OCI-LY3 (cell line): ENCODE results near the gene ATG14.

Experiments used
- H2AFZ ChIP-seq: fragments of 200-600, 300-600 bp; shearing (Covaris generic); 2 replicates; pipeline ENCODE4 v1.6.0; 2014; ENCODE audit warnings: antibody characterized with exemption, low read depth, low read length
- H3K27ac ChIP-seq: fragments of 200-600, 300-600 bp; sonication (generic); 2 replicates; pipeline ENCODE4 v1.5.1; 2014; ENCODE audit warnings: mild to moderate bottlenecking, low read length, moderate library complexity, mixed read lengths
- H3K27me3 ChIP-seq: fragments of 200-600, 300-600 bp; sonication (generic); 2 replicates; pipeline ENCODE4 v1.6.1; 2014; ENCODE audit warnings: low read depth, low read length, mixed read lengths
- H3K36me3 ChIP-seq: fragments of 200-600, 300-600 bp; sonication (generic); replicated peaks from 2 replicates; pipeline ENCODE3; 2014; ENCODE audit warnings: low read depth, low read length, mixed read lengths
- H3K4me1 ChIP-seq: fragments of 300-600, 200-600 bp; sonication (generic); 2 replicates; pipeline ENCODE4 v1.6.1; 2014; ENCODE audit warnings: low read length, mixed read lengths
- H3K4me2 ChIP-seq: fragments of 200-600, 300-600 bp; sonication (generic); 2 replicates; pipeline ENCODE4 v1.6.1; 2014; ENCODE audit warnings: low read length, mixed read lengths
- H3K4me3 ChIP-seq: fragments of 300-600, 200-600 bp; sonication (generic); 2 replicates; pipeline ENCODE4 v1.5.1; 2014; ENCODE audit warnings: antibody characterized with exemption, mild to moderate bottlenecking, low read length, moderate library complexity
- H3K79me2 ChIP-seq: fragments of 300-600, 200-600 bp; shearing (Covaris generic); 2 replicates; pipeline ENCODE4 v1.6.1; 2014; ENCODE audit warnings: mild to moderate bottlenecking, low read length, mixed read lengths
- H3K9ac ChIP-seq: fragments of 300-600, 200-600 bp; shearing (Covaris generic); 2 replicates; pipeline ENCODE4 v1.6.0; 2014; ENCODE audit warnings: mild to moderate bottlenecking, low read length, moderate library complexity
- H3K9me3 ChIP-seq: fragments of 200-600, 300-600 bp; shearing (Covaris generic); 2 replicates; pipeline ENCODE4 v1.6.1; 2014; ENCODE audit warnings: low read length, mixed read lengths; ENCODE audit not compliant: insufficient read depth
- H4K20me1 ChIP-seq: fragments of 200-600, 300-600 bp; sonication (generic); 2 replicates; pipeline ENCODE4 v1.6.1; 2016; ENCODE audit warnings: low read length, mixed read lengths; ENCODE audit not compliant: insufficient read depth
- CTCF ChIP-seq: fragments of 200-600, 300-600 bp; sonication (generic); IDR thresholded peaks from 2 replicates; pipeline ENCODE4 v1.5.1; 2014; ENCODE audit warnings: antibody characterized with exemption, low read length, low read depth
- EZH2phosphoT487 ChIP-seq: fragments of 200-600 bp; shearing (Covaris generic); IDR thresholded peaks from 2 replicates; pipeline ENCODE4 v1.6.1; 2018; ENCODE audit warnings: antibody characterized with exemption, mixed run types, low read depth

ATG14 gene

DNA sequence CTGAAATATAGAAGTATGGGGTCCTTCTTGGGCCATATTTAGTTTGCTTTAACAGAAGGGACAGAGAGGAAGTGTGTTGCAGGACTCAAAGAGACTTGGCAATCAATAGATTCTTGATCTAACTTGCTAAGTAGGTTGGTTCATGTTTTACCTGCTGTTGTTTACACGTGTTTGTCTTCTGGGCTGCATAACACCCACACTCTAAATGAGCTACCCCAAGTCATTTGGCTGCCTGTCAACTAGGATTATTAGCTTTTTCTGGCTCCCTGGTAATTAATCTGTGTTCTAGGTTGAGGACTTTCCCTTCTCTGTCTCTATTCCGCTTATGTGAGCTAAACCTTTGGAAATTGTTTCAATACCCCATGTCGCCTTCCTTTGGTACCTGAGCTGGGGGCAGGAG, 38.9 kb upstream of the ATG14 start:
- peaks cover 38% of the 10 kb centered on the region for H3K4me1 ChIP-seq
- no peaks in the 10 kb centered on the region for H3K79me2 ChIP-seq
- no peak overlapping the region for H2AFZ ChIP-seq
- no peak for TF ChIP-seq CTCF
- no peak for TF ChIP-seq EZH2phosphoT487
- no peak overlapping the region for H3K4me3 ChIP-seq
- H4K20me1 ChIP-seq, result no peaks in the 10 kb centered on the region
- H3K4me2 ChIP-seq, result peak overlapping the region; percentile 11; the same call in 1 of the 2 replicates
- no peaks in the 10 kb centered on the region for H3K9me3 ChIP-seq
- H3K9ac ChIP-seq, result no peak overlapping the region
- H3K27ac ChIP-seq, result no peak overlapping the region
- H3K27me3 ChIP-seq, result no peaks in the 10 kb centered on the region
- no peaks in the 10 kb centered on the region for H3K36me3 ChIP-seq

DNA sequence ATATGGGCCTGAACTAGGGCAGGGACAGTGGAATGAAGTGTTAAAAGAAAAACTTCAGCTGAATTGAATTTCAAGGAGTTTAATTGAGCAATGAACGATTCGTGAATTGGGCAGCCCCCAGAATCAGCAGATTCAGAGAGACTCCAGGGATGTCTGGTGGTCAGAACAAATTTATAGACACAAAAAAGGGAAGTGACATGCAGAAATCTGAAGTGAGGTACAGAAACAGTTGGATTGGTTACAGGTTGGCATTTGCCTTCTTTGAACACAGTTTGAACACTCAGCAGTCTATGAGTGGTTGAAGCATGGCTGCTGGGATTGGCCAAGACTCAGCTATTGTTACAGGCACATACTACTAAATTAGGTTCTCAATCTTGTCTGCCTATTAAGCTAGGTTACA, 38.5 kb upstream of the ATG14 start:
- TF ChIP-seq EZH2phosphoT487 (no peak), CTCF (no peak)
- Histone ChIP-seq H3K4me3 (no peak overlapping the region), H3K4me1 (peaks cover 38% of the 10 kb centered on the region)

GRCh38 chr14:55449116-55449515, 37.5 kb upstream of the ATG14 start:
- Histone ChIP-seq H3K4me2 (no peak overlapping the region), H3K4me1 (peaks cover 30% of the 10 kb centered on the region), H3K27ac (no peak overlapping the region)

More for the DNA sequence above, 38.5 kb upstream of the ATG14 start:
- H2AFZ ChIP-seq, result no peak overlapping the region
- no peaks in the 10 kb centered on the region for H3K36me3 ChIP-seq
- no peak overlapping the region for H3K9ac ChIP-seq
- H3K79me2 ChIP-seq, result no peaks in the 10 kb centered on the region
- no peaks in the 10 kb centered on the region for H3K9me3 ChIP-seq
- H3K4me2 ChIP-seq, result peak overlapping the region; percentile 11; the same call in 1 of the 2 replicates
- H3K27me3 ChIP-seq, result no peaks in the 10 kb centered on the region
- no peak overlapping the region for H3K27ac ChIP-seq
- no peaks in the 10 kb centered on the region for H4K20me1 ChIP-seq

DNA sequence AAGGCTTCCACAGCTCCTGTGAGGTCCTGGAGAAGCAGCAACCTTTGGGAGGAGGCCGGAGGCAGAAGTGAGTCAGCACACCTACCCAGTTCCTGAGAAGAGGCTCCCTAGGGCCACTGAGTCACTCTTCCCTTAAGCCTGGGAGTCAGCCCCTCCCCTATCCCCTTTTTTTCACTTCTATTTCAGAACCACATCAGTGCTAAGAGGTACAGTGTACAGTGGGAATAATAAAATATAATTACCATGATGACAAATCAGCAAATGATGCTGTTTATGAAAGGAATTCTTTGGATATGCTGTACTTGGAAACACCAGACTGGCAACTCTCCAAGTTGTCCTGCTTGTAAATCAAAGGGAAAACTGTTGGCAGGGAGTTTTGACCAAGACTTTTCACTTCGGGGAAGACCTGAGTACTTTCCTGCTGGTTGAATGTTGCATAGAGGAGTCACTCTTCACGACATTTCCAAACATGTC, 36.5 kb upstream of the ATG14 start:
- Histone ChIP-seq H3K27ac (no peak overlapping the region), H3K9ac (no peak overlapping the region), H3K9me3 (no peaks in the 10 kb centered on the region), H4K20me1 (no peaks in the 10 kb centered on the region), H2AFZ (no peak overlapping the region), H3K27me3 (no peaks in the 10 kb centered on the region), H3K79me2 (no peaks in the 10 kb centered on the region), H3K4me2 (no peak overlapping the region), H3K36me3 (no peaks in the 10 kb centered on the region), H3K4me3 (no peak overlapping the region), H3K4me1 (peaks cover 30% of the 10 kb centered on the region)
- no peak for TF ChIP-seq EZH2phosphoT487
- no peak for TF ChIP-seq CTCF

More at GRCh38 chr14:55449116-55449515, 37.5 kb upstream of the ATG14 start:
- TF ChIP-seq CTCF, result no peak
- no peak for TF ChIP-seq EZH2phosphoT487
- no peak overlapping the region for H3K4me3 ChIP-seq
- H2AFZ ChIP-seq, result no peak overlapping the region
- H3K36me3 ChIP-seq, result no peaks in the 10 kb centered on the region
- no peak overlapping the region for H3K9ac ChIP-seq
- no peaks in the 10 kb centered on the region for H3K79me2 ChIP-seq
- H3K27me3 ChIP-seq, result no peaks in the 10 kb centered on the region
- no peaks in the 10 kb centered on the region for H4K20me1 ChIP-seq
- H3K9me3 ChIP-seq, result no peaks in the 10 kb centered on the region
